Testis (tissue), 2 donors: ENCODE results near the gene SMAD1.

ENCODE experiments used
- CTCF ChIP-seq, 3 experiments: fragments of 450-650 bp in 2 of 3; fragments of 200-600 bp in 1 of 3; sonication (generic) in 1 of 3; IDR thresholded peaks; one replicate each; pipeline ENCODE4 v1.5.1; 2016 to 2019; ENCODE audit warnings: antibody characterized with exemption in 3 of 3, mild to moderate bottlenecking in 2 of 3, moderate library complexity in 1 of 3
- POLR2A ChIP-seq: fragments of 450-650 bp; IDR thresholded peaks from one replicate; pipeline ENCODE4 v1.6.1; 2017; ENCODE audit warnings: antibody characterized with exemption, mild to moderate bottlenecking, moderate library complexity

DNA sequence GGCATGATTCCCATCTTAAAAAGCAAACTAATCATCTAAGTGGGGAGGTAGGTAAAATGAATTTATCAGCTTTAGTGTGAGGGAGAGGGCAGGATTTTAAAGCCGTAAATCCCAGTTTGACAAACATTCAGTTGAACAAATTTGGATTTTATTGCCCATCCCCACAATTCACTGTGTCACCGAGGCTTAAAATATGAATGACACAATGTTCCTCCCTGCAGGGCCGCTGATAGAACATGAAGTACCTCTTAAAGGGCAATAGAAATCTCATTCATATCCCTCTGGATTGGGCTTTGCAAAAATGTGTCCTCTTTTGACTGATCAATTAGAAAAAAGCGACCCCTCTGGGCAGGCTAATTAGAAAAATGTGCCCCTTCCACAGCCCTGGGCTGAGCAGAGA, 45.5 kb upstream of the SMAD1 start:
- TF ChIP-seq CTCF (IDR thresholded peaks at IDR 0.05), result no peak
- no peak for TF ChIP-seq POLR2A
